ENCODE results near the gene C22orf23. TPM values are rescaled to one million over a fixed set of nuclear protein-coding genes. Genes with fewer than 3 reads are reported as not detected.

The C22orf23 gene
- total and polyA plus RNA-seq, 2 donors (not counting 1 experiment from before 2014, with no cell fraction given) = not detected

DNA sequence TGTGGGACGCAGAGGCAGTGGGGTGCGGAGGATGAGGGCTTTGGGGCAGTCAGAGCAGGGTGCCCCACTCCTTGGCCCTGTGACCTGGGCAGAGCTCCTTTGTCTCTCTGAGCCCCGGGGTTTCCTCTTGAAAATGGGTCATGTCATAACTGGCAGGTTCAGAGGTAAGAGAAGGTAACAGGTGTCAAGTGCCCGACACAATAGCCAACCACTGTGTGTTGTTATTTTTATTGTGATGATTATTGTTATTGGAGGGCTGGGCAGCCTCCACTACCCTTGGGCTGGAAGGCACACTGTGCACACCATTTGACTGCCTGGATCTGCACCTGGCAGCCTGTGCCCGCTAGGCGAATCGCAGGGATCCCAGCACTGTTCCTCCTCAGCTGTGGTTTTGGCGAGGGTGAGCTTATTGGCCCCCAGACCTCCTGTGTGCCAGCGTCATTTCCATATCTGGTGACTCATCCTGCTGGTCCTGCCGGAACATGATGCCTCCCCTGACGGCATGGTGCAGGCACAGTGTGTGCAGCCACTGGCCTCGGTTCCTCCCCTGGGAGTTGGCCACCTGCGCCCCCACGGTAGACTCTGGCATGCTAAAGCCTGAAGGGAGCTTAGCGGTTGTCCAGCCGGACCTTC is 46.4 kb upstream of the C22orf23 start:
- H3K27me3 ChIP-seq (replicated peaks in 1 of 4; ENCODE audit: control extremely low read depth in 1 of 4, control insufficient read depth in 3 of 4, insufficient read depth in 4 of 4, low read length in 3 of 4) = no peaks in the 10 kb centered on the region
- no peak overlapping the region for H3K9ac ChIP-seq (ENCODE audit: low read length)
- H3K4me3 ChIP-seq (ENCODE audit: control extremely low read depth in 1 of 5, extremely low read depth in 1 of 5, insufficient read depth in 1 of 5, low read depth in 2 of 5, low read length in 4 of 5) = no peak overlapping the region
- H3K4me1 Mint-ChIP-seq = peaks cover 29% of the 10 kb centered on the region
- H3K27ac ChIP-seq (ENCODE audit: low read length in 2 of 2) = no peak overlapping the region
- TF ChIP-seq, protein P1, sequence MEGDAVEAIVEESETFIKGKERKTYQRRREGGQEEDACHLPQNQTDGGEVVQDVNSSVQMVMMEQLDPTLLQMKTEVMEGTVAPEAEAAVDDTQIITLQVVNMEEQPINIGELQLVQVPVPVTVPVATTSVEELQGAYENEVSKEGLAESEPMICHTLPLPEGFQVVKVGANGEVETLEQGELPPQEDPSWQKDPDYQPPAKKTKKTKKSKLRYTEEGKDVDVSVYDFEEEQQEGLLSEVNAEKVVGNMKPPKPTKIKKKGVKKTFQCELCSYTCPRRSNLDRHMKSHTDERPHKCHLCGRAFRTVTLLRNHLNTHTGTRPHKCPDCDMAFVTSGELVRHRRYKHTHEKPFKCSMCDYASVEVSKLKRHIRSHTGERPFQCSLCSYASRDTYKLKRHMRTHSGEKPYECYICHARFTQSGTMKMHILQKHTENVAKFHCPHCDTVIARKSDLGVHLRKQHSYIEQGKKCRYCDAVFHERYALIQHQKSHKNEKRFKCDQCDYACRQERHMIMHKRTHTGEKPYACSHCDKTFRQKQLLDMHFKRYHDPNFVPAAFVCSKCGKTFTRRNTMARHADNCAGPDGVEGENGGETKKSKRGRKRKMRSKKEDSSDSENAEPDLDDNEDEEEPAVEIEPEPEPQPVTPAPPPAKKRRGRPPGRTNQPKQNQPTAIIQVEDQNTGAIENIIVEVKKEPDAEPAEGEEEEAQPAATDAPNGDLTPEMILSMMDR (IDR thresholded peaks at IDR 0.05) = no peak
- TF ChIP-seq EZH2 (IDR thresholded peaks at IDR 0.05; ENCODE audit: borderline replicate concordance, insufficient read depth, low read depth, low read length, poor library complexity, severe bottlenecking) = no peak
- DNase-seq = no peak
- ATAC-seq (ENCODE audit: low read depth) = peak; percentile 37
- peaks cover 18 to 26% of the 10 kb centered on the region in 2 donors for H3K4me1 ChIP-seq (ENCODE audit: control insufficient read depth in 2 of 2, insufficient read depth in 2 of 2, low read length in 2 of 2)
- 31% methylated on average over 15 of the region's 16 CpGs for WGBS (ENCODE audit: insufficient coverage)
- POLR2A ChIA-PET = no interaction called here
- H3K36me3 ChIP-seq (replicated peaks in 1 of 2; ENCODE audit: control extremely low read depth in 1 of 2, control insufficient read depth in 1 of 2, extremely low read depth in 1 of 2, insufficient read depth in 2 of 2, low read length in 1 of 2) = no peaks in the 10 kb centered on the region
- H3K4me3 Mint-ChIP-seq = no peak overlapping the region
- CTCF ChIA-PET = no interaction called here
- H3K9me3 Mint-ChIP-seq (ENCODE audit: insufficient read depth) = no peaks in the 10 kb centered on the region
- intact Hi-C loops (cut with micrococcal nuclease) = no loop called here
- H4K20me1 ChIP-seq (ENCODE audit: control insufficient read depth, insufficient read depth, low read length, poor library complexity, severe bottlenecking) = no peaks in the 10 kb centered on the region
- H3K4me2 ChIP-seq (replicated peaks; ENCODE audit: low read depth, low read length, poor library complexity, severe bottlenecking) = no peak overlapping the region
- no peak overlapping the region for H2AFZ ChIP-seq (ENCODE audit: insufficient read depth, low read depth, low read length, poor library complexity, severe bottlenecking)
- H3K79me2 ChIP-seq (ENCODE audit: control insufficient read depth, insufficient read depth, low read length) = no peaks in the 10 kb centered on the region
- H3K27ac Mint-ChIP-seq = no peak overlapping the region
- H3K27me3 Mint-ChIP-seq = no peaks in the 10 kb centered on the region
- no peaks in the 10 kb centered on the region for H3K9me3 ChIP-seq (ENCODE audit: control extremely low read depth in 1 of 3, control insufficient read depth in 2 of 3, insufficient read depth in 1 of 3, low read length in 2 of 3)

DNA sequence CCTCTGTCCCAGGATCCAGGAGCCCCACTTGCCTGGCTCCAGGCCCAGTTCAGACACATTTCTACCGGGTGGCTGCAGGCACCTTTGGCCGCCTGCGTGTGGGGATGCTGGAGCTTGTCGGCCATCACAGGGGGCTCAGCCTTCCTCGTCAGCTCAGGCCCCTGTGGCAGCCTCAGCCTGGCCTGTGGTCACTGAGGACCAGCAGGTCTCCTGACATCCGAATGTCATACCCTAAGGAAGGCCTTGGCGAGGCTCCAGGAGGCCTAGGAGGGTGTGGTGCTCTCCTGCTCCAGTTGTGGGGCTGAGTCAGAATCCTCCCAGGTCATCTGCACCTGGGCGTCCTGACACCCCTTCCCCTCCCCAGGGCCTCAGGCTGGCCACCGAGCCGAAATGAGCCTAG is 45.8 kb upstream of the C22orf23 start:
- peaks cover 30% of the 10 kb centered on the region for H3K4me1 Mint-ChIP-seq
- no peaks in the 10 kb centered on the region for H3K27me3 Mint-ChIP-seq
- no peak overlapping the region for H3K4me3 Mint-ChIP-seq
- Histone ChIP-seq H3K9me3 (ENCODE audit: control extremely low read depth in 1 of 3, control insufficient read depth in 2 of 3, insufficient read depth in 1 of 3, low read length in 2 of 3) (no peaks in the 10 kb centered on the region), H3K36me3 (replicated peaks in 1 of 2; ENCODE audit: control extremely low read depth in 1 of 2, control insufficient read depth in 1 of 2, extremely low read depth in 1 of 2, insufficient read depth in 2 of 2, low read length in 1 of 2) (no peaks in the 10 kb centered on the region), H3K4me2 (replicated peaks; ENCODE audit: low read depth, low read length, poor library complexity, severe bottlenecking) (no peak overlapping the region), H2AFZ (ENCODE audit: insufficient read depth, low read depth, low read length, poor library complexity, severe bottlenecking) (no peak overlapping the region), H3K79me2 (ENCODE audit: control insufficient read depth, insufficient read depth, low read length) (no peaks in the 10 kb centered on the region), H3K27ac (ENCODE audit: low read length in 2 of 2) (no peak overlapping the region), H3K4me3 (ENCODE audit: control extremely low read depth in 1 of 5, extremely low read depth in 1 of 5, insufficient read depth in 1 of 5, low read depth in 2 of 5, low read length in 4 of 5) (no peak overlapping the region), H4K20me1 (ENCODE audit: control insufficient read depth, insufficient read depth, low read length, poor library complexity, severe bottlenecking) (no peaks in the 10 kb centered on the region), H3K9ac (ENCODE audit: low read length) (no peak overlapping the region), H3K4me1 (ENCODE audit: control insufficient read depth in 2 of 2, insufficient read depth in 2 of 2, low read length in 2 of 2) (peaks cover 18 to 27% of the 10 kb centered on the region in 2 donors), H3K27me3 (replicated peaks in 1 of 4; ENCODE audit: control extremely low read depth in 1 of 4, control insufficient read depth in 3 of 4, insufficient read depth in 4 of 4, low read length in 3 of 4) (no peaks in the 10 kb centered on the region)
- no peak for DNase-seq
- H3K27ac Mint-ChIP-seq = no peak overlapping the region
- ATAC-seq (ENCODE audit: low read depth) = no peak
- POLR2A ChIA-PET = no interaction called here
- CTCF ChIA-PET = no interaction called here
- TF ChIP-seq, protein P1 (IDR thresholded peaks at IDR 0.05) = no peak
- 77% methylated on average over 7 of the region's 10 CpGs for WGBS (ENCODE audit: insufficient coverage)
- intact Hi-C loops (cut with micrococcal nuclease) = no loop called here
- no peaks in the 10 kb centered on the region for H3K9me3 Mint-ChIP-seq (ENCODE audit: insufficient read depth)

Measured in B cell (primary cell).